Endodermal cell (in vitro differentiated cells): ENCODE measurements around the gene STAC. TPM values are rescaled to one million over a fixed set of nuclear protein-coding genes. Genes with fewer than 3 reads are reported as not detected.
"Not testable (repeated sequence)": the region's sequence is repeated elsewhere in the genome, so short reads cannot be mapped to it uniquely, and the experiment has no call there.

Source experiments
- DNase-seq: peaks from one replicate; pipeline ENCODE4 v3.0.0-alpha.2; 2017
- H3K27ac ChIP-seq: 2 replicates; pipeline ENCODE4 v1.5.1; 2013; ENCODE audit warnings: mild to moderate bottlenecking, low read depth, low read length, moderate library complexity
- H3K27me3 ChIP-seq: 2 replicates; pipeline ENCODE4 v1.6.1; 2013; ENCODE audit warnings: mild to moderate bottlenecking, low read length, moderate library complexity; ENCODE audit not compliant: insufficient read depth, control insufficient read depth, poor library complexity, severe bottlenecking
- H3K36me3 ChIP-seq: 2 replicates; pipeline ENCODE4 v1.7.0; 2013; ENCODE audit warnings: mild to moderate bottlenecking, low read length, moderate library complexity; ENCODE audit not compliant: control insufficient read depth, insufficient read depth
- H3K4me1 ChIP-seq: one replicate; pipeline ENCODE4 v1.7.0; 2013; ENCODE audit warnings: low read length; ENCODE audit not compliant: control insufficient read depth, insufficient read depth
- H3K4me3 ChIP-seq: 2 replicates; pipeline ENCODE4 v1.5.1; 2013; ENCODE audit warnings: mild to moderate bottlenecking, low read length, moderate library complexity
- H3K9ac ChIP-seq: 2 replicates; pipeline ENCODE4 v1.6.1; 2013; ENCODE audit warnings: mild to moderate bottlenecking, low read length, moderate library complexity; ENCODE audit not compliant: poor library complexity, severe bottlenecking; ENCODE audit errors: extremely low read depth
- H3K9me3 ChIP-seq: 2 replicates; pipeline ENCODE4 v1.6.1; 2013; ENCODE audit warnings: mild to moderate bottlenecking, low read length, moderate library complexity; ENCODE audit not compliant: control insufficient read depth
- H3K27ac Mint-ChIP-seq: 2 replicates; pipeline ENCODE4 v1.8.0; 2020; ENCODE audit warnings: mixed read lengths
- H3K27me3 Mint-ChIP-seq: 2 replicates; pipeline ENCODE4 v1.8.0; 2021; ENCODE audit warnings: mild to moderate bottlenecking, mixed read lengths; ENCODE audit not compliant: insufficient read depth
- H3K36me3 Mint-ChIP-seq: 2 replicates; pipeline ENCODE4 v1.8.0; 2020; ENCODE audit warnings: low read depth, mixed read lengths
- H3K4me1 Mint-ChIP-seq: 2 replicates; pipeline ENCODE4 v1.8.0; 2020; ENCODE audit warnings: mixed read lengths
- H3K4me3 Mint-ChIP-seq: 2 replicates; pipeline ENCODE4 v1.8.0; 2020; ENCODE audit warnings: mild to moderate bottlenecking, moderate library complexity, mixed read lengths
- H3K9me3 Mint-ChIP-seq: 2 replicates; pipeline ENCODE4 v1.8.0; 2020; ENCODE audit warnings: mild to moderate bottlenecking, mixed read lengths
- CTCF ChIP-seq: fragments of 200-600 bp; sonication (generic); conservative IDR thresholded peaks from 2 replicates; pipeline ENCODE4 v1.5.0; 2021; ENCODE audit warnings: antibody characterized with exemption, mild to moderate bottlenecking
- WGBS, 2 experiments: methylation state at CpG; one replicate each; pipeline versions ENCODE4 v1.1.5 to v1.1.7; 2013; ENCODE audit warnings: missing lambda C conversion rate in 2 of 2, mixed read lengths in 1 of 2; ENCODE audit not compliant: insufficient coverage in 1 of 2, insufficient read length in 1 of 2; 5-methylcytosine and 5-hydroxymethylcytosine counted together
- total RNA-seq, 2 donors: library from RNA; stranded (reverse); fragmentation: NEBNext Ultra II Directional in 1 of 2; extraction: Animal tissue kit (Norgen Biotek cat#: 25700) in 1 of 2; gene quantifications; 2 replicates in 1 of 2; 3 replicates in 1 of 2; pipeline ENCODE4 v1.2.1, GENCODE V29; 2021

STAC gene
- total RNA-seq, 2 donors from 2014 or later: 0.80 to 1.2 TPM

DNA sequence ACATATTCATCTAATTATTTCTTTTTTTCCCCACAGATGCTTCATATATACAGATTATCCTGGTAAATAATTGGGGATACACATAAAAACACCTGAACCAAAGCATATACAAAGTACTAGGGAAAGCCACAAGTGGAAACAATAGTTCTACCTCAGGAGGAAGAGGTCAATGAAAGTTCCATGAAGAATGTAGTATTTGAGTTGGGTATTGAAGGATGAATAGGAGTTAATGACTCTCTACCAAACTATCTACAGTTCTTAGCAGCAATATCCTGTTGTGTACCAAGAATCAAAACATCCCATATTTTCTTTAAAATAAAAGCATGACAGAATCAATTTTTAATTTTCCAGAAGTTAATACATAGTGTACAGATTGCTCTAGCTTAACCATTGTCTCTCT lies 78.9 kb downstream of the STAC start:
- H3K9me3 Mint-ChIP-seq: peaks cover 3% of the 10 kb centered on the region
- no peaks in the 10 kb centered on the region for H3K36me3 Mint-ChIP-seq
- no peaks in the 10 kb centered on the region for H3K27me3 ChIP-seq

DNA sequence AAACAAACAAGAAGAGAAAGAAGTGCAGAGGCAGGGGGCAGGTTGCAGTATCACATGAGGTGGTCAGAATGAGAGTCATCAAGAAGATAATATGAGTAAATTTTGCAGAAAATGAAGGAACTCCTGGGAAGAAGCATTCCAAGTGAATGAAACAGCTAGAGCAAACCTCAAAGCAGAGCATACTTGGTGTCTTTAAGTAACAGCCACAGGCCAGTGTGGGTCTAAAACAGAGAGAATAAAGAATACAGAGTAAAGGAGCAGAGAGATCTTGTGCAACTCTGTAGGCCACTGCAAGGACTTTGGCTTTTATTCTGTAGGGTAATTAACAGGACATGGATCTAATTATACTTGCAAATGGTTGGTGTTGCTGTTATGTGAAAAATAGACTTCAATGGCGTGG lies 81.3 kb downstream of the STAC start:
- no peaks in the 10 kb centered on the region for H3K36me3 Mint-ChIP-seq
- Histone ChIP-seq H3K4me1 (no peaks in the 10 kb centered on the region), H3K36me3 (no peaks in the 10 kb centered on the region), H3K27ac (no peak overlapping the region), H3K9me3 (no peaks in the 10 kb centered on the region), H3K4me3 (no peak overlapping the region), H3K9ac (no peak overlapping the region), H3K27me3 (no peaks in the 10 kb centered on the region)
- WGBS, 2 experiments: 84 to 93% methylated on average over 1 of the region's 1 CpG
- no peak for TF ChIP-seq CTCF
- no peaks in the 10 kb centered on the region for H3K27me3 Mint-ChIP-seq
- peaks cover 9% of the 10 kb centered on the region for H3K9me3 Mint-ChIP-seq
- H3K4me3 Mint-ChIP-seq: no peak overlapping the region
- no peak for DNase-seq
- no peak overlapping the region for H3K27ac Mint-ChIP-seq
- no peaks in the 10 kb centered on the region for H3K4me1 Mint-ChIP-seq

More for the DNA sequence above, 78.9 kb downstream of the STAC start:
- no peak overlapping the region for H3K4me3 Mint-ChIP-seq
- Histone ChIP-seq H3K4me1 (no peaks in the 10 kb centered on the region), H3K9me3 (no peaks in the 10 kb centered on the region), H3K36me3 (no peaks in the 10 kb centered on the region), H3K4me3 (no peak overlapping the region), H3K27ac (no peak overlapping the region), H3K9ac (no peak overlapping the region)
- no peaks in the 10 kb centered on the region for H3K4me1 Mint-ChIP-seq
- no peaks in the 10 kb centered on the region for H3K27me3 Mint-ChIP-seq
- TF ChIP-seq CTCF: no peak
- no peak overlapping the region for H3K27ac Mint-ChIP-seq
- DNase-seq: no peak

GRCh38 chr3:36472045-36472444 lies 91.7 kb downstream of the STAC start:
- not testable (repeated sequence) for H3K27me3 Mint-ChIP-seq, H3K36me3 Mint-ChIP-seq, H3K4me1 ChIP-seq, H3K4me1 Mint-ChIP-seq, H3K4me3 Mint-ChIP-seq, H3K9ac ChIP-seq, H3K9me3 ChIP-seq, H3K27ac Mint-ChIP-seq, DNase-seq, H3K9me3 Mint-ChIP-seq, H3K36me3 ChIP-seq, H3K4me3 ChIP-seq, H3K27ac ChIP-seq, H3K27me3 ChIP-seq
- WGBS, 2 experiments: 94 to 96% methylated on average over 5 to 6 of the region's 6 CpGs

- no peaks in the 10 kb centered on the region for H3K36me3 ChIP-seq
- no peak for TF ChIP-seq CTCF
- H3K27ac Mint-ChIP-seq: no peak overlapping the region
Measured at GRCh38 chr3:36475558-36475957, 95.3 kb downstream of the STAC start.

More at GRCh38 chr3:36475558-36475957, 95.3 kb downstream of the STAC start:
- no peaks in the 10 kb centered on the region for H3K36me3 Mint-ChIP-seq
- H3K9me3 Mint-ChIP-seq: peaks cover 6% of the 10 kb centered on the region
- no peaks in the 10 kb centered on the region for H3K4me1 ChIP-seq
- H3K4me3 Mint-ChIP-seq: no peak overlapping the region
- no peaks in the 10 kb centered on the region for H3K27me3 ChIP-seq
- peaks cover 6% of the 10 kb centered on the region for H3K9me3 ChIP-seq
- H3K4me3 ChIP-seq: no peak overlapping the region
- DNase-seq: no peak
- no peaks in the 10 kb centered on the region for H3K27me3 Mint-ChIP-seq
- no peaks in the 10 kb centered on the region for H3K4me1 Mint-ChIP-seq
- H3K9ac ChIP-seq: no peak overlapping the region
- no peak overlapping the region for H3K27ac ChIP-seq
- 91% methylated on average over 2 of the region's 2 CpGs; no CpG with 5 or more reads in 1 of the 2 experiments for WGBS, 2 experiments
